GM19468 (cell line): ENCODE measurements around the gene SMIM44.

Experiments
- ATAC-seq: cut with Tn5 transposase; IDR thresholded peaks from one replicate; pipeline ENCODE4 v1.9.1; 2021; ENCODE audit warnings: mild to moderate bottlenecking, moderate library complexity, moderate number of reproducible peaks; ENCODE audit not compliant: unreplicated experiment; ENCODE audit errors: extremely low read depth

SMIM44 gene

GRCh38 chr19:3479177-3479833 lies 3.9 kb downstream of the SMIM44 start:
- no peak for ATAC-seq

- ATAC-seq: no peak
These were observed 4.6 kb downstream of the SMIM44 start for GRCh38 chr19:3478409-3479176.

- ATAC-seq: no peak
These were observed 5.3 kb downstream of the SMIM44 start for GRCh38 chr19:3477951-3478350.

- ATAC-seq: no peak
These were observed 5.7 kb downstream of the SMIM44 start for GRCh38 chr19:3477506-3477905.

- ATAC-seq: no peak
These were observed 6.4 kb downstream of the SMIM44 start for GRCh38 chr19:3476830-3477229.

- ATAC-seq: no peak
These were observed 7.8 kb downstream of the SMIM44 start for GRCh38 chr19:3475449-3475848.

- ATAC-seq: no peak
These were observed 8.6 kb downstream of the SMIM44 start for GRCh38 chr19:3474614-3475013.

GRCh38 chr19:3474010-3474409 lies 9.2 kb downstream of the SMIM44 start:
- ATAC-seq: no peak

GRCh38 chr19:3471954-3472655 lies 11.1 kb downstream of the SMIM44 start:
- no peak for ATAC-seq

- no peak for ATAC-seq
These were observed 12.6 kb downstream of the SMIM44 start for GRCh38 chr19:3470500-3471128.

GRCh38 chr19:3469638-3470499 lies 13.4 kb downstream of the SMIM44 start:
- no peak for ATAC-seq

GRCh38 chr19:3468211-3468610 lies 15.0 kb downstream of the SMIM44 start:
- ATAC-seq: no peak

- ATAC-seq: no peak
These were observed 15.6 kb downstream of the SMIM44 start for GRCh38 chr19:3467437-3468198.

- no peak for ATAC-seq
These were observed 16.6 kb downstream of the SMIM44 start for GRCh38 chr19:3466635-3467034.

- ATAC-seq: no peak
These were observed 17.7 kb downstream of the SMIM44 start for GRCh38 chr19:3465552-3465951.

- no peak for ATAC-seq
These were observed 18.5 kb downstream of the SMIM44 start for GRCh38 chr19:3464587-3465235.

GRCh38 chr19:3463714-3464586 lies 19.3 kb downstream of the SMIM44 start:
- ATAC-seq: no peak
